Panc1 (cell line): ENCODE measurements around the gene MRPL11. TPM values are rescaled to one million over a fixed set of nuclear protein-coding genes. Genes with fewer than 3 reads are reported as not detected.
A peak's percentile ranks its signal among the peaks of the same experiment; 100 is the strongest.

ENCODE experiments used
- ATAC-seq: fragments of 200-7000 bp; cut with Tn5 transposase; 2 replicates; pipeline ENCODE4 v1.9.1; 2020; ENCODE audit warnings: mild to moderate bottlenecking, moderate library complexity
- BruUV-seq: library from RNA; stranded (reverse); fragments of 400-500 nt; replicated peaks from 2 replicates; lab custom pipeline; 2021; lab: Mats Ljungman, UMichigan
- CTCF ChIA-PET: fragments of 300-600 bp; sonication (Branson Sonifier 250); formaldehyde crosslinking; loops from one replicate; lab custom pipeline; 2022; ENCODE audit warnings: antibody characterized with exemption; lab: Charles Lee
- POLR2A ChIA-PET: fragments of 300-600 bp; sonication (Branson Sonifier 250); formaldehyde crosslinking; loops from one replicate; lab custom pipeline; 2022; ENCODE audit warnings: antibody characterized with exemption; lab: Charles Lee
- DNase-seq: peaks from one replicate; pipeline ENCODE4 v3.0.0-alpha.2; 2010; ENCODE audit warnings: low read depth, low spot score
- H3K27ac ChIP-seq: 2 replicates; pipeline ENCODE4 v1.5.1; 2011; ENCODE audit warnings: mild to moderate bottlenecking, low read length, inconsistent platforms
- H3K27me3 ChIP-seq: fragments of 200-500 bp; sonication (Bioruptor generic); 2 replicates; pipeline ENCODE4 v1.6.0; 2014; ENCODE audit warnings: low read length, inconsistent platforms; ENCODE audit not compliant: control insufficient read depth, insufficient read depth
- H3K36me3 ChIP-seq: fragments of 200-500 bp; sonication (Bioruptor generic); 2 replicates; pipeline ENCODE4 v1.5.1; 2014; ENCODE audit warnings: inconsistent platforms, mild to moderate bottlenecking, low read length, moderate library complexity; ENCODE audit not compliant: control insufficient read depth, insufficient read depth
- H3K4me1 ChIP-seq: 2 replicates; pipeline ENCODE4 v1.5.1; 2011; ENCODE audit warnings: inconsistent platforms, mild to moderate bottlenecking, low read length, moderate library complexity; ENCODE audit not compliant: control insufficient read depth, insufficient read depth
- H3K4me3 ChIP-seq, 2 experiments: 2 replicates each; pipeline ENCODE4 v1.5.1; 2011 to 2012; ENCODE audit warnings: low read depth in 2 of 2, low read length in 2 of 2, mild to moderate bottlenecking in 2 of 2, inconsistent platforms in 1 of 2, moderate library complexity in 1 of 2
- H3K9me3 ChIP-seq: fragments of 200-500 bp; sonication (Bioruptor generic); 2 replicates; pipeline ENCODE4 v1.5.1; 2014; ENCODE audit warnings: low read depth, mild to moderate bottlenecking, inconsistent platforms, low read length, moderate library complexity; ENCODE audit not compliant: control insufficient read depth, insufficient read depth
- POLR2AphosphoS5 ChIP-seq: IDR thresholded peaks from 2 replicates; pipeline ENCODE4 v1.6.1; 2012; ENCODE audit warnings: mild to moderate bottlenecking, low read depth, low read length, moderate library complexity
- SIN3A ChIP-seq: IDR thresholded peaks from 2 replicates; pipeline ENCODE4 v1.6.1; 2012; ENCODE audit warnings: low read depth, mild to moderate bottlenecking, low read length, moderate library complexity, borderline replicate concordance; ENCODE audit not compliant: insufficient read depth
- TCF7L2 ChIP-seq: IDR thresholded peaks from 2 replicates; pipeline ENCODE4 v1.6.1; 2011; ENCODE audit warnings: mild to moderate bottlenecking, low read depth, low read length, inconsistent platforms
- in situ Hi-C: cut with HindIII; loops from 2 replicates; pipeline ENCODE4 v1.10.0; 2016; ENCODE audit warnings: low sequenced_read_pairs, low pct_unique_long_range_greater_than_20kb
- intact Hi-C: fragments of 100-400 bp; cut with micrococcal nuclease; formaldehyde crosslinking; loops from one replicate; pipeline ENCODE4 v1.10.0; 2022; ENCODE audit not compliant: unreplicated experiment
- total RNA-seq: library from RNA; stranded (reverse); gene quantifications from one replicate; pipeline ENCODE4 v1.2.1, GENCODE V29; 2021; ENCODE audit not compliant: unreplicated experiment
- TF ChIP-seq, protein P1 (sequence below): fragments of 450-650 bp; IDR thresholded peaks from 2 replicates; pipeline ENCODE4 v1.5.1; 2017; ENCODE audit warnings: mild to moderate bottlenecking
- TF ChIP-seq, protein P2 (sequence below), 2 experiments: IDR thresholded peaks; 2 replicates each; pipeline ENCODE4 v1.6.1; 2011 to 2012; ENCODE audit warnings: low read depth in 2 of 2, control low read depth in 1 of 2, low read length in 1 of 2, mild to moderate bottlenecking in 1 of 2, moderate library complexity in 1 of 2; ENCODE audit not compliant: insufficient read depth in 1 of 2

MRPL11 gene
- total RNA-seq, 1 experiment from 2014 or later = 158 TPM

DNA sequence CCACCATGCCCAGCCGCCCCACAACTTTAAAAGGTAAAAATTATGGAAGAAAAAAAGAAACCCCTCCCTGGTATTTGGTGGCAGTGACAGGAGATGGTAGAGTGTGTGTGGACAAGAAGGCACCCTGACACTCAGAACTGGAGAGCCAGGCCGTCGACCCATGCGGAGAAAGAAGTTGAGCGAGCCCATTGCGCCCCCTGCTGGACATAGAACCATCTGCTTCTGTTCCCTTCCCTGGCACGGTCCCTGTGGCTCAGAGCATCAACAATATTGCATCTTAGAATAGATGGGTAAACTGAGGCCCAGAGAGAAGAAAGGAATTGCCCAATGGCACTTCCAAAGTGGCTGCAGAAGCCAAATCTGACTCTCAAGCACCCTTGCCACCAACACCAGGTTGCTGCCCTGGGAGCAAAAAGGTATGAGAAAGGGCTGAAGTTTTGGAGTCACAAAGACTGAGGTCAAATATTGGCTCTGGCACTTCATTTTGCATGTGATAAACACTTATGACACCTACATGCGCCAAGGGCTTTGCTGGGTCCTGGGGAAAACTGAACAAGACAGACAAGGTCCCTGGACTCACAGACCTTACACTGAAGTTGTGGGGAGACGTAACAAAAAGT is 8.6 kb downstream of the MRPL11 start:
- Histone ChIP-seq H3K27me3 (no peaks in the 10 kb centered on the region), H3K36me3 (no peaks in the 10 kb centered on the region), H3K9me3 (no peaks in the 10 kb centered on the region), H3K4me1 (no peaks in the 10 kb centered on the region), H3K4me3 (no peak overlapping the region), H3K27ac (no peak overlapping the region)
- ATAC-seq (peak; percentile 94), DNase-seq (peak; percentile 45)
- intact Hi-C loops (loop anchor here (1.0 kb wide), 1 partner anchor 22 kb away; no protein-coding TSS in a partner anchor), in situ Hi-C loops (no loop called here)
- ChIA-PET POLR2A (no interaction called here), CTCF (interaction anchor here (0.6 to 2.6 kb wide), 6 partner anchors 12 to 255 kb away, joined by 3 to 13 read pairs (median 4); no protein-coding TSS in a partner anchor)
- BruUV-seq = no TSS peak
- TF ChIP-seq TCF7L2 = no peak
- TF ChIP-seq, protein P1, sequence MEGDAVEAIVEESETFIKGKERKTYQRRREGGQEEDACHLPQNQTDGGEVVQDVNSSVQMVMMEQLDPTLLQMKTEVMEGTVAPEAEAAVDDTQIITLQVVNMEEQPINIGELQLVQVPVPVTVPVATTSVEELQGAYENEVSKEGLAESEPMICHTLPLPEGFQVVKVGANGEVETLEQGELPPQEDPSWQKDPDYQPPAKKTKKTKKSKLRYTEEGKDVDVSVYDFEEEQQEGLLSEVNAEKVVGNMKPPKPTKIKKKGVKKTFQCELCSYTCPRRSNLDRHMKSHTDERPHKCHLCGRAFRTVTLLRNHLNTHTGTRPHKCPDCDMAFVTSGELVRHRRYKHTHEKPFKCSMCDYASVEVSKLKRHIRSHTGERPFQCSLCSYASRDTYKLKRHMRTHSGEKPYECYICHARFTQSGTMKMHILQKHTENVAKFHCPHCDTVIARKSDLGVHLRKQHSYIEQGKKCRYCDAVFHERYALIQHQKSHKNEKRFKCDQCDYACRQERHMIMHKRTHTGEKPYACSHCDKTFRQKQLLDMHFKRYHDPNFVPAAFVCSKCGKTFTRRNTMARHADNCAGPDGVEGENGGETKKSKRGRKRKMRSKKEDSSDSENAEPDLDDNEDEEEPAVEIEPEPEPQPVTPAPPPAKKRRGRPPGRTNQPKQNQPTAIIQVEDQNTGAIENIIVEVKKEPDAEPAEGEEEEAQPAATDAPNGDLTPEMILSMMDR = peak; percentile 97
- no peak for TF ChIP-seq POLR2AphosphoS5
- no peak for TF ChIP-seq SIN3A
- TF ChIP-seq, protein P2, sequence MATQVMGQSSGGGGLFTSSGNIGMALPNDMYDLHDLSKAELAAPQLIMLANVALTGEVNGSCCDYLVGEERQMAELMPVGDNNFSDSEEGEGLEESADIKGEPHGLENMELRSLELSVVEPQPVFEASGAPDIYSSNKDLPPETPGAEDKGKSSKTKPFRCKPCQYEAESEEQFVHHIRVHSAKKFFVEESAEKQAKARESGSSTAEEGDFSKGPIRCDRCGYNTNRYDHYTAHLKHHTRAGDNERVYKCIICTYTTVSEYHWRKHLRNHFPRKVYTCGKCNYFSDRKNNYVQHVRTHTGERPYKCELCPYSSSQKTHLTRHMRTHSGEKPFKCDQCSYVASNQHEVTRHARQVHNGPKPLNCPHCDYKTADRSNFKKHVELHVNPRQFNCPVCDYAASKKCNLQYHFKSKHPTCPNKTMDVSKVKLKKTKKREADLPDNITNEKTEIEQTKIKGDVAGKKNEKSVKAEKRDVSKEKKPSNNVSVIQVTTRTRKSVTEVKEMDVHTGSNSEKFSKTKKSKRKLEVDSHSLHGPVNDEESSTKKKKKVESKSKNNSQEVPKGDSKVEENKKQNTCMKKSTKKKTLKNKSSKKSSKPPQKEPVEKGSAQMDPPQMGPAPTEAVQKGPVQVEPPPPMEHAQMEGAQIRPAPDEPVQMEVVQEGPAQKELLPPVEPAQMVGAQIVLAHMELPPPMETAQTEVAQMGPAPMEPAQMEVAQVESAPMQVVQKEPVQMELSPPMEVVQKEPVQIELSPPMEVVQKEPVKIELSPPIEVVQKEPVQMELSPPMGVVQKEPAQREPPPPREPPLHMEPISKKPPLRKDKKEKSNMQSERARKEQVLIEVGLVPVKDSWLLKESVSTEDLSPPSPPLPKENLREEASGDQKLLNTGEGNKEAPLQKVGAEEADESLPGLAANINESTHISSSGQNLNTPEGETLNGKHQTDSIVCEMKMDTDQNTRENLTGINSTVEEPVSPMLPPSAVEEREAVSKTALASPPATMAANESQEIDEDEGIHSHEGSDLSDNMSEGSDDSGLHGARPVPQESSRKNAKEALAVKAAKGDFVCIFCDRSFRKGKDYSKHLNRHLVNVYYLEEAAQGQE (IDR thresholded peaks at IDR 0.05; ENCODE audit: insufficient read depth in 1 of 2, low read depth in 2 of 2, low read length in 1 of 2) = peak in 1 of 2 experiments; percentile 69; a peak in 1 of 4 replicates

DNA sequence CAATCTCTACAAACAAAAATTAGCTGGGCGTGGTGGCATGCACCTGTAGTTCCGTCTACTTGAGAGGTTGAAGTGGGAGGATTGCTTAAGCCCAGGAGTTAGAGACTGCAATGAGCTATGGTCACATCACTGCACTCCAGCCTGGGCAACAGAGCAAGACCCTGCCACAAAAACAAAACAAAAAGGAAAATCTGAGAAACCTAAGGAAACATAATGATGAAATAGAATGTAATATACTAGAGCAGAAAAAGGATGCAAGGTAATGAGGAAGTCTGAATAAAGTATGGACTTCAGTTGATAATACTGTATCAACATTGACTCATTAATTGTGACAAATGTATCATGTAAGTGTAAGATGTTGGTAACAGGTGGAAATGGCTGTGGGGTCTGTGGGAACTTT is 9.7 kb downstream of the MRPL11 start:
- intact Hi-C loops (no loop called here), in situ Hi-C loops (no loop called here)
- TF ChIP-seq POLR2AphosphoS5 (no peak), SIN3A (no peak), TCF7L2 (no peak)
- TF ChIP-seq, protein P1 = no peak
- TF ChIP-seq, protein P2 (IDR thresholded peaks at IDR 0.05; ENCODE audit: insufficient read depth in 1 of 2, low read depth in 2 of 2, low read length in 1 of 2) = no peak
- Histone ChIP-seq H3K9me3 (no peaks in the 10 kb centered on the region), H3K4me3 (no peak overlapping the region), H3K27ac (no peak overlapping the region), H3K36me3 (no peaks in the 10 kb centered on the region), H3K4me1 (no peaks in the 10 kb centered on the region), H3K27me3 (0 out of 2 replicates have a peak, but pooled peaks cover 3% of the 10 kb centered on the region)
- ChIA-PET POLR2A (interaction anchor here (1.0 kb wide), 1 partner anchor 20 kb away, joined by 5 read pairs; no protein-coding TSS in a partner anchor), CTCF (interaction anchor here (0.6 to 2.6 kb wide), 4 partner anchors 11 to 25 kb away, joined by 3 to 13 read pairs (median 4); no protein-coding TSS in a partner anchor)
- DNase-seq (no peak), ATAC-seq (no peak)
- BruUV-seq = no TSS peak
